ENCODE data around the gene WNK2.

The WNK2 gene

GRCh38 chr9:93178851-93179786 lies 4.8 kb upstream of the WNK2 start:
- no peaks in the 10 kb centered on the region for H3K27me3 ChIP-seq (ENCODE audit: control insufficient read depth, low read length)

GRCh38 chr9:93180938-93181337 lies 3.0 kb upstream of the WNK2 start:
- H3K4me1 ChIP-seq (ENCODE audit: control insufficient read depth, low read length), result no peaks in the 10 kb centered on the region
- H3F3A ChIP-seq (ENCODE audit: control insufficient read depth, insufficient read depth), result no peaks in the 10 kb centered on the region
- no peak overlapping the region for H3K4me3 ChIP-seq (ENCODE audit: low read length)
- no peaks in the 10 kb centered on the region for H3K79me2 ChIP-seq (ENCODE audit: control insufficient read depth, low read length)
- no peaks in the 10 kb centered on the region for H4K20me1 ChIP-seq (ENCODE audit: control insufficient read depth, insufficient read depth, low read depth, low read length)
- TF ChIP-seq EZH2phosphoT487 (IDR thresholded peaks at IDR 0.05; ENCODE audit: borderline replicate concordance, low read length), result no peak
- TF ChIP-seq, protein P1, sequence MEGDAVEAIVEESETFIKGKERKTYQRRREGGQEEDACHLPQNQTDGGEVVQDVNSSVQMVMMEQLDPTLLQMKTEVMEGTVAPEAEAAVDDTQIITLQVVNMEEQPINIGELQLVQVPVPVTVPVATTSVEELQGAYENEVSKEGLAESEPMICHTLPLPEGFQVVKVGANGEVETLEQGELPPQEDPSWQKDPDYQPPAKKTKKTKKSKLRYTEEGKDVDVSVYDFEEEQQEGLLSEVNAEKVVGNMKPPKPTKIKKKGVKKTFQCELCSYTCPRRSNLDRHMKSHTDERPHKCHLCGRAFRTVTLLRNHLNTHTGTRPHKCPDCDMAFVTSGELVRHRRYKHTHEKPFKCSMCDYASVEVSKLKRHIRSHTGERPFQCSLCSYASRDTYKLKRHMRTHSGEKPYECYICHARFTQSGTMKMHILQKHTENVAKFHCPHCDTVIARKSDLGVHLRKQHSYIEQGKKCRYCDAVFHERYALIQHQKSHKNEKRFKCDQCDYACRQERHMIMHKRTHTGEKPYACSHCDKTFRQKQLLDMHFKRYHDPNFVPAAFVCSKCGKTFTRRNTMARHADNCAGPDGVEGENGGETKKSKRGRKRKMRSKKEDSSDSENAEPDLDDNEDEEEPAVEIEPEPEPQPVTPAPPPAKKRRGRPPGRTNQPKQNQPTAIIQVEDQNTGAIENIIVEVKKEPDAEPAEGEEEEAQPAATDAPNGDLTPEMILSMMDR (IDR thresholded peaks at IDR 0.05; ENCODE audit: low read depth, low read length, poor library complexity, severe bottlenecking), result no peak
- no peaks in the 10 kb centered on the region for H3K27me3 ChIP-seq (ENCODE audit: control insufficient read depth, low read length)
- H3K36me3 ChIP-seq (ENCODE audit: control insufficient read depth, low read length), result no peaks in the 10 kb centered on the region
- no peaks in the 10 kb centered on the region for H3K9me2 ChIP-seq (replicated peaks; ENCODE audit: control insufficient read depth, low read length)
- H3K9me3 ChIP-seq (ENCODE audit: control insufficient read depth, insufficient read depth, low read length), result no peaks in the 10 kb centered on the region
- no peak overlapping the region for H3K4me2 ChIP-seq (ENCODE audit: low read length)
- H3K27ac ChIP-seq (ENCODE audit: low read depth, low read length), result no peak overlapping the region

More at GRCh38 chr9:93178851-93179786, 4.8 kb upstream of the WNK2 start:
- Histone ChIP-seq H3K4me2 (ENCODE audit: low read length) (no peak overlapping the region), H3K4me3 (ENCODE audit: low read length) (no peak overlapping the region), H3K4me1 (ENCODE audit: control insufficient read depth, low read length) (no peaks in the 10 kb centered on the region), H3K9me2 (replicated peaks; ENCODE audit: control insufficient read depth, low read length) (no peaks in the 10 kb centered on the region), H4K20me1 (ENCODE audit: control insufficient read depth, insufficient read depth, low read depth, low read length) (no peaks in the 10 kb centered on the region), H3K9me3 (ENCODE audit: control insufficient read depth, insufficient read depth, low read length) (no peaks in the 10 kb centered on the region), H3F3A (ENCODE audit: control insufficient read depth, insufficient read depth) (no peaks in the 10 kb centered on the region), H3K79me2 (ENCODE audit: control insufficient read depth, low read length) (no peaks in the 10 kb centered on the region), H3K27ac (ENCODE audit: low read depth, low read length) (no peak overlapping the region), H3K36me3 (ENCODE audit: control insufficient read depth, low read length) (no peaks in the 10 kb centered on the region)
- TF ChIP-seq, protein P1 (IDR thresholded peaks at IDR 0.05; ENCODE audit: low read depth, low read length, poor library complexity, severe bottlenecking), result no peak
- no peak for TF ChIP-seq EZH2phosphoT487 (IDR thresholded peaks at IDR 0.05; ENCODE audit: borderline replicate concordance, low read length)

GRCh38 chr9:93181672-93182435 lies 2.1 kb upstream of the WNK2 start:
- H3K9me2 ChIP-seq (replicated peaks; ENCODE audit: control insufficient read depth, low read length), result no peaks in the 10 kb centered on the region
- no peaks in the 10 kb centered on the region for H3K9me3 ChIP-seq (ENCODE audit: control insufficient read depth, insufficient read depth, low read length)
- H3K4me1 ChIP-seq (ENCODE audit: control insufficient read depth, low read length), result no peaks in the 10 kb centered on the region
- no peaks in the 10 kb centered on the region for H3F3A ChIP-seq (ENCODE audit: control insufficient read depth, insufficient read depth)
- H4K20me1 ChIP-seq (ENCODE audit: control insufficient read depth, insufficient read depth, low read depth, low read length), result no peaks in the 10 kb centered on the region
- H3K36me3 ChIP-seq (ENCODE audit: control insufficient read depth, low read length), result no peaks in the 10 kb centered on the region
- no peak overlapping the region for H3K4me2 ChIP-seq (ENCODE audit: low read length)
- H3K4me3 ChIP-seq (ENCODE audit: low read length), result no peak overlapping the region
- no peaks in the 10 kb centered on the region for H3K27me3 ChIP-seq (ENCODE audit: control insufficient read depth, low read length)
- H3K79me2 ChIP-seq (ENCODE audit: control insufficient read depth, low read length), result no peaks in the 10 kb centered on the region
- no peak overlapping the region for H3K27ac ChIP-seq (ENCODE audit: low read depth, low read length)
- no peak for TF ChIP-seq EZH2phosphoT487 (IDR thresholded peaks at IDR 0.05; ENCODE audit: borderline replicate concordance, low read length)
- TF ChIP-seq, protein P1 (IDR thresholded peaks at IDR 0.05; ENCODE audit: low read depth, low read length, poor library complexity, severe bottlenecking), result no peak

Measured in DOHH2 (cell line).